ENCODE data around the gene NPTXR. TPM values are rescaled to one million over a fixed set of nuclear protein-coding genes. Genes with fewer than 3 reads are reported as not detected.

NPTXR gene
- polyA plus RNA-seq, 3 donors: 0.04 TPM; not detected in 2

- peaks cover 8 to 17% of the 10 kb centered on the region in 2 donors for H3K27me3 ChIP-seq (ENCODE audit: control insufficient read depth in 2 of 2, insufficient read depth in 2 of 2, low read length in 2 of 2)
- no peaks in the 10 kb centered on the region for H4K20me1 ChIP-seq (ENCODE audit: insufficient read depth, low read length)
- no peak overlapping the region for H2AFZ ChIP-seq (ENCODE audit: insufficient read depth, low read depth, low read length, poor library complexity, severe bottlenecking)
- H3K9ac ChIP-seq (ENCODE audit: insufficient read depth, low read length, poor library complexity, severe bottlenecking): no peak overlapping the region
- peaks cover 0 to 16% (median 11%) of the 10 kb centered on the region in 7 donors for H3K9me3 Mint-ChIP-seq
- H3K36me3 ChIP-seq (replicated peaks in 1 of 2; ENCODE audit: control insufficient read depth in 1 of 2, insufficient read depth in 2 of 2, low read length in 2 of 2): no peaks in the 10 kb centered on the region
- no peak overlapping the region for H3K4me2 ChIP-seq (replicated peaks; ENCODE audit: extremely low read depth, low read length, poor library complexity, severe bottlenecking)
- H3K36me3 Mint-ChIP-seq: no peaks in the 10 kb centered on the region
- H3K4me3 Mint-ChIP-seq: no peak overlapping the region
- H3K4me3 ChIP-seq (replicated peaks in 1 of 3; ENCODE audit: low read depth in 2 of 3, low read length in 3 of 3): no peak overlapping the region
- H3K27ac ChIP-seq (ENCODE audit: low read depth in 1 of 2, low read length in 2 of 2): no peak overlapping the region
- DNase-seq: no peak
- H3K4me1 ChIP-seq (ENCODE audit: control insufficient read depth in 1 of 2, insufficient read depth in 2 of 2, low read length in 2 of 2): peaks cover 6 to 8% of the 10 kb centered on the region in 2 donors
- WGBS (ENCODE audit: insufficient coverage): 76% methylated on average over 5 of the region's 5 CpGs
- H3K4me1 Mint-ChIP-seq: peaks cover 6% of the 10 kb centered on the region
- intact Hi-C loops (cut with micrococcal nuclease): no loop called here
- no peak overlapping the region for H3K27ac Mint-ChIP-seq
- peaks cover 23 to 47% (median 24%) of the 10 kb centered on the region in 3 donors for H3K27me3 Mint-ChIP-seq (ENCODE audit: low read depth in 3 of 3)
- peaks cover 2% of the 10 kb centered on the region for H3K79me2 ChIP-seq (ENCODE audit: insufficient read depth, low read length)
- TF ChIP-seq CTCF (IDR thresholded peaks at IDR 0.05): no peak
- peaks cover 7 to 8% of the 10 kb centered on the region in 2 donors for H3K9me3 ChIP-seq (replicated peaks in 1 of 2; ENCODE audit: control insufficient read depth in 1 of 2, insufficient read depth in 1 of 2, low read length in 2 of 2)
Measured at GRCh38 chr22:38798496-38798895, 45.3 kb downstream of the NPTXR start.

GRCh38 chr22:38796262-38796957, 47.4 kb downstream of the NPTXR start:
- H3K36me3 Mint-ChIP-seq: no peaks in the 10 kb centered on the region
- Histone ChIP-seq H3K27me3 (ENCODE audit: control insufficient read depth in 2 of 2, insufficient read depth in 2 of 2, low read length in 2 of 2) (peaks cover 7 to 15% of the 10 kb centered on the region in 2 donors), H3K9me3 (replicated peaks in 1 of 2; ENCODE audit: control insufficient read depth in 1 of 2, insufficient read depth in 1 of 2, low read length in 2 of 2) (peaks cover 7 to 8% of the 10 kb centered on the region in 2 donors), H3K4me2 (replicated peaks; ENCODE audit: extremely low read depth, low read length, poor library complexity, severe bottlenecking) (no peak overlapping the region), H3K36me3 (replicated peaks in 1 of 2; ENCODE audit: control insufficient read depth in 1 of 2, insufficient read depth in 2 of 2, low read length in 2 of 2) (no peaks in the 10 kb centered on the region), H3K9ac (ENCODE audit: insufficient read depth, low read length, poor library complexity, severe bottlenecking) (no peak overlapping the region), H4K20me1 (ENCODE audit: insufficient read depth, low read length) (no peaks in the 10 kb centered on the region), H2AFZ (ENCODE audit: insufficient read depth, low read depth, low read length, poor library complexity, severe bottlenecking) (no peak overlapping the region), H3K79me2 (ENCODE audit: insufficient read depth, low read length) (peaks cover 6% of the 10 kb centered on the region), H3K4me1 (ENCODE audit: control insufficient read depth in 1 of 2, insufficient read depth in 2 of 2, low read length in 2 of 2) (peaks cover 13 to 14% of the 10 kb centered on the region in 2 donors), H3K4me3 (replicated peaks in 1 of 3; ENCODE audit: low read depth in 2 of 3, low read length in 3 of 3) (no peak overlapping the region), H3K27ac (ENCODE audit: low read depth in 1 of 2, low read length in 2 of 2) (no peak overlapping the region)
- DNase-seq: no peak
- peak overlapping the region; percentile 21 to 25 for H3K4me3 Mint-ChIP-seq
- peaks cover 0 to 16% (median 11%) of the 10 kb centered on the region in 7 donors for H3K9me3 Mint-ChIP-seq
- intact Hi-C loops (cut with micrococcal nuclease): no loop called here
- WGBS (ENCODE audit: insufficient coverage): 94% methylated on average over 10 of the region's 12 CpGs
- peaks cover 13% of the 10 kb centered on the region for H3K4me1 Mint-ChIP-seq
- TF ChIP-seq CTCF (IDR thresholded peaks at IDR 0.05): no peak
- peaks cover 14 to 34% (median 16%) of the 10 kb centered on the region in 3 donors for H3K27me3 Mint-ChIP-seq (ENCODE audit: low read depth in 3 of 3)
- peak overlapping the region in 1 of 7 donors; percentile 57 for H3K27ac Mint-ChIP-seq
